Lower leg skin (tissue), 4 donors: ENCODE results near the gene STAT4. TPM values are rescaled to one million over a fixed set of nuclear protein-coding genes. Genes with fewer than 3 reads are reported as not detected.
"Not testable (repeated sequence)": the region's sequence is repeated elsewhere in the genome, so short reads cannot be mapped to it uniquely, and the experiment has no call there.

ENCODE experiments used
- DNase-seq, 2 donors: peaks; one replicate each; pipeline ENCODE4 v3.0.0-alpha.2; 2019; ENCODE audit warnings: low spot score in 2 of 2
- H3K4me3 ChIP-seq: fragments of 200-600 bp; sonication (generic); 2 replicates; pipeline ENCODE4 v1.5.1; 2017; ENCODE audit warnings: mild to moderate bottlenecking, low read depth; ENCODE audit not compliant: poor library complexity, severe bottlenecking
- CTCF ChIP-seq, 3 donors: fragments of 450-650 bp; IDR thresholded peaks; one replicate each; pipeline ENCODE4 v1.5.1; 2016; ENCODE audit warnings: antibody characterized with exemption in 3 of 3, mild to moderate bottlenecking in 3 of 3, moderate library complexity in 2 of 3
- POLR2A ChIP-seq, 2 donors: fragments of 450-650 bp; IDR thresholded peaks; one replicate each; pipeline ENCODE4 v1.6.1; 2016 to 2017; ENCODE audit warnings: antibody characterized with exemption in 2 of 2, mild to moderate bottlenecking in 1 of 2, moderate library complexity in 1 of 2
- WGBS, 2 donors: methylation state at CpG; one replicate each; pipeline ENCODE4 v1.1.5; 2018; 5-methylcytosine and 5-hydroxymethylcytosine counted together
- intact Hi-C: fragments of 100-400 bp; cut with DNase I; formaldehyde crosslinking; loops from one replicate; pipeline ENCODE4 v1.15.0; 2023; ENCODE audit warnings: low total_unique reads
- total RNA-seq, 4 donors: library from RNA; depleted of rRNA; stranded (reverse); fragments of >200 nt; gene quantifications; one replicate each; pipeline ENCODE4 v1.1.0, GENCODE V29; 2016

Gene STAT4
- total RNA-seq, 4 donors from 2014 or later, result 0.46 to 4.3 (median 1.3) TPM

- intact Hi-C loops, result no loop called here
- DNase-seq, result no peak
- no peak overlapping the region for H3K4me3 ChIP-seq
- 86% methylated on average over 9 of the region's 9 CpGs for WGBS, 2 donors
- TF ChIP-seq POLR2A (IDR thresholded peaks at IDR 0.05) (no peak), CTCF (IDR thresholded peaks at IDR 0.05) (no peak)
These were observed 150.7 kb downstream of the STAT4 start for GRCh38 chr2:190999949-191000665.

GRCh38 chr2:190999058-190999457 is 151.7 kb downstream of the STAT4 start:
- no peak for DNase-seq
- TF ChIP-seq CTCF (IDR thresholded peaks at IDR 0.05) (no peak), POLR2A (IDR thresholded peaks at IDR 0.05) (no peak)
- H3K4me3 ChIP-seq, result no peak overlapping the region
- intact Hi-C loops, result no loop called here
- WGBS, 2 donors, result 91 to 94% methylated on average over 7 of the region's 7 CpGs

- no peak for TF ChIP-seq POLR2A (IDR thresholded peaks at IDR 0.05)
- WGBS, 2 donors, result 90 to 92% methylated on average over 8 of the region's 8 CpGs
- no peak for DNase-seq
- H3K4me3 ChIP-seq, result no peak overlapping the region
- intact Hi-C loops, result no loop called here
These were observed 153.2 kb downstream of the STAT4 start for GRCh38 chr2:190997526-190998113.

GRCh38 chr2:190996947-190997346 is 153.8 kb downstream of the STAT4 start:
- intact Hi-C loops, result no loop called here
- DNase-seq, result no peak
- WGBS, 2 donors, result 84 to 85% methylated on average over 5 of the region's 5 CpGs
- TF ChIP-seq CTCF (IDR thresholded peaks at IDR 0.05) (no peak), POLR2A (IDR thresholded peaks at IDR 0.05) (no peak)
- no peak overlapping the region for H3K4me3 ChIP-seq

GRCh38 chr2:190996338-190996946 is 154.4 kb downstream of the STAT4 start:
- TF ChIP-seq POLR2A (IDR thresholded peaks at IDR 0.05) (no peak), CTCF (IDR thresholded peaks at IDR 0.05) (no peak)
- DNase-seq, result no peak
- intact Hi-C loops, result no loop called here
- H3K4me3 ChIP-seq, result no peak overlapping the region
- 95 to 97% methylated on average over 5 of the region's 5 CpGs for WGBS, 2 donors

- WGBS, 2 donors, result 78 to 96% methylated on average over 3 of the region's 3 CpGs
- intact Hi-C loops, result not testable (repeated sequence)
These were observed 155.5 kb downstream of the STAT4 start for GRCh38 chr2:190995315-190995714.

More at GRCh38 chr2:190995315-190995714, 155.5 kb downstream of the STAT4 start:
- DNase-seq, H3K4me3 ChIP-seq: not testable (repeated sequence)
